OCI-LY1 (cell line): ENCODE measurements around the gene MPEG1.

Experiments used
- H2AFZ ChIP-seq: fragments of 200-600 bp; sonication (generic), shearing (Covaris generic); 2 replicates; pipeline ENCODE4 v1.6.0; 2014; ENCODE audit warnings: antibody characterized with exemption, mild to moderate bottlenecking, low read length
- H3F3A ChIP-seq: fragments of 200-600 bp; sonication (generic), shearing (Covaris generic); 2 replicates; pipeline ENCODE4 v1.6.0; 2014; ENCODE audit warnings: mild to moderate bottlenecking, antibody characterized with exemption, low read length, moderate library complexity; ENCODE audit not compliant: insufficient read depth
- H3K27ac ChIP-seq: fragments of 200-600 bp; sonication (generic); 2 replicates; pipeline ENCODE4 v1.5.1; 2014; ENCODE audit warnings: low read length, mixed run types, mild to moderate bottlenecking, low read depth; ENCODE audit not compliant: poor library complexity, severe bottlenecking
- H3K27me3 ChIP-seq: fragments of 200-600 bp; sonication (generic); 2 replicates; pipeline ENCODE4 v1.6.0; 2014; ENCODE audit warnings: antibody characterized with exemption, mild to moderate bottlenecking, low read length, moderate library complexity; ENCODE audit not compliant: insufficient read depth
- H3K36me3 ChIP-seq: fragments of 200-600 bp; sonication (generic); 2 replicates; pipeline ENCODE4 v1.6.1; 2014; ENCODE audit warnings: mild to moderate bottlenecking, antibody characterized with exemption, low read length, moderate library complexity, mixed read lengths; ENCODE audit not compliant: insufficient read depth
- H3K4me1 ChIP-seq: fragments of 200-600 bp; sonication (generic); 2 replicates; pipeline ENCODE4 v1.5.1; 2014; ENCODE audit warnings: mild to moderate bottlenecking, low read length, moderate library complexity; ENCODE audit not compliant: insufficient read depth, severe bottlenecking
- H3K4me2 ChIP-seq: fragments of 200-600 bp; sonication (generic), shearing (Covaris generic); 2 replicates; pipeline ENCODE4 v1.6.1; 2014; ENCODE audit warnings: low read length
- H3K4me3 ChIP-seq: fragments of 200-600 bp; sonication (generic); 2 replicates; pipeline ENCODE4 v1.5.1; 2014; ENCODE audit warnings: low read length, low read depth, mild to moderate bottlenecking, mixed read lengths; ENCODE audit not compliant: poor library complexity, severe bottlenecking
- H3K79me2 ChIP-seq: fragments of 200-600 bp; shearing (Covaris generic); 2 replicates; pipeline ENCODE4 v1.6.1; 2016; ENCODE audit warnings: mixed run types, low read length, mixed read lengths; ENCODE audit not compliant: insufficient read depth
- H3K9ac ChIP-seq: fragments of 200-600 bp; sonication (generic), shearing (Covaris generic); 2 replicates; pipeline ENCODE4 v1.6.1; 2014; ENCODE audit warnings: mild to moderate bottlenecking, low read length, mixed read lengths
- H3K9me2 ChIP-seq: fragments of 200-600 bp; sonication (generic), shearing (Covaris generic); 2 replicates; pipeline ENCODE4 v1.6.1; 2014; ENCODE audit warnings: low read depth, mild to moderate bottlenecking, low read length, mixed read lengths
- H3K9me3 ChIP-seq: fragments of 200-600 bp; shearing (Covaris generic); 2 replicates; pipeline ENCODE4 v1.6.1; 2014; ENCODE audit warnings: low read length, mixed read lengths
- H4K20me1 ChIP-seq: fragments of 200-600 bp; sonication (generic), shearing (Covaris generic); 2 replicates; pipeline ENCODE4 v1.6.0; 2016; ENCODE audit warnings: mild to moderate bottlenecking, low read length; ENCODE audit not compliant: insufficient read depth
- EZH2 ChIP-seq: fragments of 200-600 bp; sonication (generic), shearing (Covaris generic); IDR thresholded peaks from 2 replicates; pipeline ENCODE4 v1.8.0; 2017; ENCODE audit warnings: borderline replicate concordance, mixed run types, mild to moderate bottlenecking, antibody characterized with exemption, low read length, moderate library complexity, mixed read lengths
- TF ChIP-seq, protein P1 (sequence below): fragments of 200-600 bp; sonication (generic), shearing (Covaris generic); IDR thresholded peaks from 2 replicates; pipeline ENCODE4 v1.5.1; 2017; ENCODE audit warnings: mild to moderate bottlenecking, antibody characterized with exemption, low read length, moderate library complexity, mixed read lengths

Gene MPEG1

DNA sequence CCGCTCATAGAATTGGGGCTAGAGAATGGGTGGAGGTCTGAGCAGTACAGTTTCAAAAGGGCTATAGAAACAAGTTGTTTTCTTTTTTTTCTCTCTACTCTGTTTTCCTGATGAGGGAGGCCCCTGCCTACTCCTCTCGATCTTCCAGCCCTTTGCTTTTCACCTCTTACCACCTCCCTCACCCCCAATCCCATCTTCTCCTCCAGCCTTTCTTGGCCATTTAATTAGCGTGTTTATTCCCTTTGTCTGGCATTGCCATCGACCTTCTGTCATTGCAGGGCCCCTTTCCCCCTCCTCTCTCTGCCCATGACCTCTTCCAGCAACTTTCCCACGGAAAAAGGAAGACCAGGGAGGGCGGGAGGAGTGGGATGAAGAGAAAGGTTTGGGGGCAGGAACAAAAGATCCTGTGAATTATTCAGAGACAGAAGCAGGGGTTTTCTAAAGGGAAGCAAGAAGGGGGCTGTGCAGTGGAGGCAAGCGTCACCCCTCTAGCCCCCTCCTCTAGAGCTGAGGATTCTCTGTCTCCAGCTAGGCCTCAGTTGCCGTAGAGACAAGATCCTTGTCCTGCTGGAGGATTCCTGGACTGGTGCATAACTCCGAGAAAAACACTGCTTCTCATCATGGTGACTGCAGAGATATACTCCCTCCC, 27.9 kb downstream of the MPEG1 start:
- Histone ChIP-seq H3K36me3 (no peaks in the 10 kb centered on the region), H3K27ac (no peak overlapping the region), H3K27me3 (no peaks in the 10 kb centered on the region), H3K79me2 (no peaks in the 10 kb centered on the region), H3F3A (no peaks in the 10 kb centered on the region), H3K4me1 (peaks cover 14% of the 10 kb centered on the region), H3K4me2 (no peak overlapping the region), H2AFZ (no peak overlapping the region), H4K20me1 (no peaks in the 10 kb centered on the region), H3K9ac (no peak overlapping the region), H3K4me3 (no peak overlapping the region), H3K9me3 (no peaks in the 10 kb centered on the region), H3K9me2 (no peaks in the 10 kb centered on the region)
- TF ChIP-seq EZH2, result no peak
- TF ChIP-seq, protein P1, sequence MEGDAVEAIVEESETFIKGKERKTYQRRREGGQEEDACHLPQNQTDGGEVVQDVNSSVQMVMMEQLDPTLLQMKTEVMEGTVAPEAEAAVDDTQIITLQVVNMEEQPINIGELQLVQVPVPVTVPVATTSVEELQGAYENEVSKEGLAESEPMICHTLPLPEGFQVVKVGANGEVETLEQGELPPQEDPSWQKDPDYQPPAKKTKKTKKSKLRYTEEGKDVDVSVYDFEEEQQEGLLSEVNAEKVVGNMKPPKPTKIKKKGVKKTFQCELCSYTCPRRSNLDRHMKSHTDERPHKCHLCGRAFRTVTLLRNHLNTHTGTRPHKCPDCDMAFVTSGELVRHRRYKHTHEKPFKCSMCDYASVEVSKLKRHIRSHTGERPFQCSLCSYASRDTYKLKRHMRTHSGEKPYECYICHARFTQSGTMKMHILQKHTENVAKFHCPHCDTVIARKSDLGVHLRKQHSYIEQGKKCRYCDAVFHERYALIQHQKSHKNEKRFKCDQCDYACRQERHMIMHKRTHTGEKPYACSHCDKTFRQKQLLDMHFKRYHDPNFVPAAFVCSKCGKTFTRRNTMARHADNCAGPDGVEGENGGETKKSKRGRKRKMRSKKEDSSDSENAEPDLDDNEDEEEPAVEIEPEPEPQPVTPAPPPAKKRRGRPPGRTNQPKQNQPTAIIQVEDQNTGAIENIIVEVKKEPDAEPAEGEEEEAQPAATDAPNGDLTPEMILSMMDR, result no peak

DNA sequence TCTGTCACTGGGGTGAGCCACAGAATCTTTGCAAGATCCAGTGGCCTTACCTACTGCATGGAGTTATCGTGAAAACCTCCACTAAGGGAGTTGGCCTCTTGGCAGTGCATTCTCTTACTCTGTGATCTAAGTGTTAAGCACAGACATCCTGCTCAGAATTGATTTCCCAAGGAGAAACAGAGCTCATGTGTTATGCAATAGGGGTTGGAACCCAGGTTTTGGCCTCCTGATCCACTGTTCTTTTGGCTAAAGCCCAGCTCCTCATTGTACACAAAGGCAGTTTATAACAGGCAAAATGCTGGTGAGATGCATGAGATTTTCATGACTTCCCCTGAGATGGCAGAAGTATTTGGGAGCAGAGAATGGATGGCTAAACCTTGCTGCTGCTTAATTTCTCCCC, 29.0 kb downstream of the MPEG1 start:
- Histone ChIP-seq H3F3A (no peaks in the 10 kb centered on the region), H4K20me1 (no peaks in the 10 kb centered on the region), H3K79me2 (no peaks in the 10 kb centered on the region), H3K27me3 (no peaks in the 10 kb centered on the region), H3K27ac (no peak overlapping the region), H3K9me2 (no peaks in the 10 kb centered on the region), H3K9ac (no peak overlapping the region), H3K4me3 (no peak overlapping the region), H2AFZ (no peak overlapping the region), H3K9me3 (peaks cover 7% of the 10 kb centered on the region; the same call in 1 of the 2 replicates), H3K4me1 (peaks cover 14% of the 10 kb centered on the region), H3K4me2 (no peak overlapping the region), H3K36me3 (no peaks in the 10 kb centered on the region)
- TF ChIP-seq, protein P1, result no peak
- no peak for TF ChIP-seq EZH2

DNA sequence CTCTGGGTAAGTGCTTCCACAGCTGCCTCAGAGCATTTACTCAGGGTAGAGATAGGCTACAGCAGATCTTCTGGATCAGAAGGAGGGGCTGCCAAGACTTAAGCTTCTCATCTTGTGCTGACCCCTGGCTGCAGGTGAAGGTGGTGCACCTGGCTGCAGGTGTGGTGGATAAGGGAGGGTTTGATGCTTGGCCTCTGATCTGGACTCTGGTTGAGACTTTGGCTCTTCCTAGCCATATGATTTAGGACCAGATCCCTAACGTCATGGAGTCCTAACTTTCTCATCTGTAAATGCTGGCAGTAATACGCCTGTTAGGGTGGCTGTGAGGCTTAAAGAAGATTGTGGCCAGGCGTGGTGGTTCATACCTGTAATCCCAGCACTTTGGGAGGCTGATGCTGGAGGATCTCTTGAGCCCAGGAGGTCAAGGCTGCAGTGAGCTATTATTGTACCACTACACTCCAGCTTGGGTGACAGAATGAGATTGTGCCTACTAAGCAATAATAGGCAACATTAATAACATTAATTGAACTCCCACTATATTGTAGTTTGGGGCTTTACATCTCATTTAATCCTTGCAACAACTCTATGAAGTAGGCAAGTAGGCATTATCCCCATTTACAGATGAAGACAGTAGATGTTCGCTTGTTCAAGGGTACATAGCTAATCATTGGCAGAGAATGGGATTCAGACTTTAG, 30.1 kb downstream of the MPEG1 start:
- H2AFZ ChIP-seq, result no peak overlapping the region
- no peaks in the 10 kb centered on the region for H3K27me3 ChIP-seq
- TF ChIP-seq EZH2, result no peak
- TF ChIP-seq, protein P1, result peak; percentile 69

More for the DNA sequence above, 30.1 kb downstream of the MPEG1 start:
- no peak overlapping the region for H3K4me3 ChIP-seq
- no peak overlapping the region for H3K9ac ChIP-seq
- H3K9me3 ChIP-seq, result peaks cover 7% of the 10 kb centered on the region; the same call in 1 of the 2 replicates
- peaks cover 14% of the 10 kb centered on the region for H3K4me1 ChIP-seq
- H3K79me2 ChIP-seq, result no peaks in the 10 kb centered on the region
- no peaks in the 10 kb centered on the region for H3F3A ChIP-seq
- no peak overlapping the region for H3K4me2 ChIP-seq
- no peak overlapping the region for H3K27ac ChIP-seq
- no peaks in the 10 kb centered on the region; the same call in 1 of the 2 replicates for H3K36me3 ChIP-seq
- H4K20me1 ChIP-seq, result no peaks in the 10 kb centered on the region
- H3K9me2 ChIP-seq, result no peaks in the 10 kb centered on the region
